GM23338 (cell line): Measurements from ENCODE around the gene HTR3C. TPM values are rescaled to one million over a fixed set of nuclear protein-coding genes. Genes with fewer than 3 reads are reported as not detected.

Experiments used
- ATAC-seq: fragments of 200-7000 bp; cut with Tn5 transposase; 3 replicates; pipeline ENCODE4 v1.9.1; 2020
- DNase-seq: peaks from one replicate; pipeline ENCODE4 v3.0.0-alpha.2; 2015; ENCODE audit warnings: low spot score
- H2AFZ ChIP-seq: fragments of 200-600 bp; sonication (generic); 2 replicates; pipeline ENCODE4 v1.8.0; 2016; ENCODE audit warnings: antibody characterized with exemption, mild to moderate bottlenecking, moderate library complexity
- H3F3A ChIP-seq: fragments of 200-600 bp; sonication (generic); replicated peaks from 2 replicates; pipeline ENCODE4 v1.8.0; 2017; ENCODE audit warnings: antibody characterized with exemption, mixed run types, low read depth
- H3K27ac ChIP-seq: fragments of 200-600 bp; sonication (generic); 2 replicates; pipeline ENCODE4 v1.6.1; 2016; ENCODE audit warnings: low read depth
- H3K27me3 ChIP-seq: fragments of 200-600 bp; sonication (generic); 2 replicates; pipeline ENCODE4 v1.8.0; 2016; ENCODE audit warnings: mild to moderate bottlenecking, mixed run types, moderate library complexity; ENCODE audit not compliant: insufficient read depth
- H3K36me3 ChIP-seq: fragments of 200-600 bp; sonication (generic); 2 replicates; pipeline ENCODE4 v1.8.0; 2016; ENCODE audit warnings: mild to moderate bottlenecking; ENCODE audit not compliant: insufficient read depth
- H3K4me1 ChIP-seq: fragments of 200-600 bp; sonication (generic); 2 replicates; pipeline ENCODE4 v1.8.0; 2016; ENCODE audit warnings: mild to moderate bottlenecking, moderate library complexity; ENCODE audit not compliant: insufficient read depth
- H3K4me2 ChIP-seq: fragments of 200-600 bp; sonication (generic); 2 replicates; pipeline ENCODE4 v1.7.1; 2017; ENCODE audit warnings: mixed run types
- H3K4me3 ChIP-seq: fragments of 200-600 bp; sonication (generic); 2 replicates; pipeline ENCODE4 v1.6.1; 2016; ENCODE audit warnings: mixed run types
- H3K79me2 ChIP-seq: fragments of 200-600 bp; sonication (generic); replicated peaks from 2 replicates; pipeline ENCODE4 v1.8.0; 2017; ENCODE audit warnings: mild to moderate bottlenecking; ENCODE audit not compliant: insufficient read depth
- H3K9me2 ChIP-seq: fragments of 200-600 bp; sonication (generic); 2 replicates; pipeline ENCODE4 v1.8.0; 2017; ENCODE audit not compliant: insufficient read depth
- H4K20me1 ChIP-seq: fragments of 200-600 bp; sonication (generic); replicated peaks from 2 replicates; pipeline ENCODE4 v1.8.0; 2017; ENCODE audit warnings: mild to moderate bottlenecking; ENCODE audit not compliant: insufficient read depth
- H3K27ac Mint-ChIP-seq: 2 replicates; pipeline ENCODE4 v1.8.0; 2020; ENCODE audit warnings: inconsistent platforms, mild to moderate bottlenecking, moderate library complexity, mixed read lengths
- H3K27me3 Mint-ChIP-seq: 3 replicates; pipeline ENCODE4 v1.8.0; 2022; ENCODE audit warnings: low read depth, mild to moderate bottlenecking, moderate library complexity, mixed read lengths, inconsistent platforms; ENCODE audit not compliant: insufficient read depth, poor library complexity
- H3K36me3 Mint-ChIP-seq: 3 replicates; pipeline ENCODE4 v1.8.0; 2021; ENCODE audit warnings: low read depth, mild to moderate bottlenecking, inconsistent platforms, moderate library complexity, mixed read lengths
- H3K4me1 Mint-ChIP-seq: 3 replicates; pipeline ENCODE4 v1.8.0; 2020; ENCODE audit warnings: mild to moderate bottlenecking, inconsistent platforms, mixed read lengths
- H3K4me3 Mint-ChIP-seq: 3 replicates; pipeline ENCODE4 v1.8.0; 2021; ENCODE audit warnings: moderate library complexity, mild to moderate bottlenecking, inconsistent platforms, mixed read lengths
- H3K9me3 Mint-ChIP-seq: 3 replicates; pipeline ENCODE4 v1.8.0; 2020; ENCODE audit warnings: moderate library complexity, mild to moderate bottlenecking, inconsistent platforms, mixed read lengths
- CREB1 ChIP-seq: fragments of 250-450 bp; sonication (Bioruptor Pico); IDR thresholded peaks from 2 replicates; pipeline ENCODE4 v1.5.0; 2020; ENCODE audit warnings: low read depth, mild to moderate bottlenecking, moderate library complexity
- EZH2 ChIP-seq: fragments of 200-600 bp; sonication (generic); IDR thresholded peaks from one replicate; pipeline ENCODE4 v1.8.0; 2017; ENCODE audit warnings: antibody characterized with exemption, mild to moderate bottlenecking, low read depth; ENCODE audit not compliant: unreplicated experiment
- EZH2phosphoT487 ChIP-seq: fragments of 200-600 bp; sonication (generic); IDR thresholded peaks from one replicate; pipeline ENCODE4 v1.8.1; 2018; ENCODE audit warnings: antibody characterized with exemption; ENCODE audit not compliant: unreplicated experiment
- JUNB ChIP-seq: IDR thresholded peaks from one replicate; pipeline ENCODE4 v1.6.1; 2016; ENCODE audit warnings: antibody characterized with exemption; ENCODE audit not compliant: unreplicated experiment
- NANOG ChIP-seq: IDR thresholded peaks from 2 replicates; pipeline ENCODE4 v1.6.1; 2016; ENCODE audit warnings: antibody characterized with exemption, borderline replicate concordance
- POLR2AphosphoS5 ChIP-seq: IDR thresholded peaks from 2 replicates; pipeline ENCODE4 v1.6.1; 2016; ENCODE audit warnings: antibody characterized with exemption, low read depth
- STAT1 ChIP-seq: IDR thresholded peaks from one replicate; pipeline ENCODE4 v1.6.1; 2016; ENCODE audit warnings: antibody characterized with exemption; ENCODE audit not compliant: unreplicated experiment
- ZNF114 ChIP-seq: fragments of 250-450 bp; sonication (Bioruptor Pico); IDR thresholded peaks from 2 replicates; pipeline ENCODE4 v1.5.0; 2020; ENCODE audit warnings: mild to moderate bottlenecking, moderate library complexity
- ZNF331 ChIP-seq: fragments of 250-450 bp; sonication (Bioruptor Pico); IDR thresholded peaks from 2 replicates; pipeline ENCODE4 v1.5.0; 2020; ENCODE audit warnings: low read depth, mild to moderate bottlenecking, moderate library complexity
- polyA plus RNA-seq: library from polyadenylated mRNA; unstranded; fragments of >200 nt; fragmentation: Nextera tagmentation; extraction: Ambion mirVana; gene quantifications from 2 replicates; pipeline ENCODE4 v1.2.1, GENCODE V29; 2016
- total RNA-seq: library from RNA; depleted of rRNA; stranded (reverse); fragments of >200 nt; shearing (Covaris generic); gene quantifications from 2 replicates; pipeline ENCODE4 v1.2.3, GENCODE V29; 2014
- TF ChIP-seq, protein P1 (sequence below), 2 experiments: fragments of 200-600 bp in 1 of 2; sonication (generic) in 1 of 2; conservative IDR thresholded peaks; 2 replicates each; pipeline versions ENCODE4 v1.5.1 to v1.6.1; 2016 to 2017; ENCODE audit warnings: antibody characterized with exemption in 2 of 2, low read depth in 2 of 2, mild to moderate bottlenecking in 2 of 2, moderate library complexity in 1 of 2
- TF ChIP-seq, protein P2 (sequence below): IDR thresholded peaks from one replicate; pipeline ENCODE4 v1.6.1; 2018; ENCODE audit warnings: antibody characterized with exemption; ENCODE audit not compliant: unreplicated experiment
- TF ChIP-seq, protein P3 (sequence below): IDR thresholded peaks from 2 replicates; pipeline ENCODE4 v1.6.1; 2016; ENCODE audit warnings: antibody characterized with exemption
- TF ChIP-seq, protein P4 (sequence below): fragments of 250-450 bp; sonication (Bioruptor Pico); IDR thresholded peaks from 2 replicates; pipeline ENCODE4 v1.5.0; 2020; ENCODE audit warnings: mild to moderate bottlenecking, moderate library complexity

HTR3C gene
- total and polyA plus RNA-seq, 2 experiments from 2014 or later, result not detected

DNA sequence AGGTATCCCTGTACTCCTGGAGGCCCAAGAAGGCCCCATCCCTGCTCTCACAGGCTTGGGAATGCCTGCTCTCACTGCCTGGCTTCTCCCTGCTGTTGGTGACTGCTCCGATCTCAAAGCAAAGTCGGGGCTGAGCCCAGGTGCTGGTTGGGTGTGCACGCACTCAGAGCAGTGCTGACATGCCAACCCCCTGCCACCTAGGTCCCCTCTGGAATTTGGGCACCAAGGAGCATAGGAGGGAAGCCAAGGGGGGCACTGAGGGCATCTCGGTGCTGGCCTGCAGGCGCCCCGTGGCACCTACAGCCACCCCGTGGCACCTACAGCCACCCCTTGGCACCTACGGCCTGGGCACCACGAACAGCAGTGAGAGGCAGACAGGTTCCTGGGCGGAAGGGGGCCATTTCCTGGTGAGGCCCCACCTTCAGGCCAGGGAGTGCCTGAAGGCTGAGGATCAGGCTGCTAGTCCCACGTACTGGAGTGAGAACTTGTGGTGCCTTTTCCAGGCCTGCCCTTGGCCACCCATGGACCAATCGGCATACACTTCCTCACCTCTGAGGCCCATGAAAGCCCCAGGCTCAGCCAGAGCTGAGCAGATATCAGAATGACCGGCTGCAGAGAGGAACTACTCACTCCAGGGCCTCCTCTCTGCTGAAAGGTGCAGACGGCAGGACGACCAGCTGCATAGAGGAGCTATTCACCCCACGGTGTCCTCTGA, 28.4 kb downstream of the HTR3C start (continued):
- TF ChIP-seq EZH2phosphoT487 (no peak), EZH2 (no peak), ZNF114 (CRISPR knock-in tag) (no peak), JUNB (no peak)
- TF ChIP-seq, protein P1, sequence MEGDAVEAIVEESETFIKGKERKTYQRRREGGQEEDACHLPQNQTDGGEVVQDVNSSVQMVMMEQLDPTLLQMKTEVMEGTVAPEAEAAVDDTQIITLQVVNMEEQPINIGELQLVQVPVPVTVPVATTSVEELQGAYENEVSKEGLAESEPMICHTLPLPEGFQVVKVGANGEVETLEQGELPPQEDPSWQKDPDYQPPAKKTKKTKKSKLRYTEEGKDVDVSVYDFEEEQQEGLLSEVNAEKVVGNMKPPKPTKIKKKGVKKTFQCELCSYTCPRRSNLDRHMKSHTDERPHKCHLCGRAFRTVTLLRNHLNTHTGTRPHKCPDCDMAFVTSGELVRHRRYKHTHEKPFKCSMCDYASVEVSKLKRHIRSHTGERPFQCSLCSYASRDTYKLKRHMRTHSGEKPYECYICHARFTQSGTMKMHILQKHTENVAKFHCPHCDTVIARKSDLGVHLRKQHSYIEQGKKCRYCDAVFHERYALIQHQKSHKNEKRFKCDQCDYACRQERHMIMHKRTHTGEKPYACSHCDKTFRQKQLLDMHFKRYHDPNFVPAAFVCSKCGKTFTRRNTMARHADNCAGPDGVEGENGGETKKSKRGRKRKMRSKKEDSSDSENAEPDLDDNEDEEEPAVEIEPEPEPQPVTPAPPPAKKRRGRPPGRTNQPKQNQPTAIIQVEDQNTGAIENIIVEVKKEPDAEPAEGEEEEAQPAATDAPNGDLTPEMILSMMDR (conservative IDR thresholded peaks at IDR 0.05; ENCODE audit: low read depth in 2 of 2), result no peak

DNA sequence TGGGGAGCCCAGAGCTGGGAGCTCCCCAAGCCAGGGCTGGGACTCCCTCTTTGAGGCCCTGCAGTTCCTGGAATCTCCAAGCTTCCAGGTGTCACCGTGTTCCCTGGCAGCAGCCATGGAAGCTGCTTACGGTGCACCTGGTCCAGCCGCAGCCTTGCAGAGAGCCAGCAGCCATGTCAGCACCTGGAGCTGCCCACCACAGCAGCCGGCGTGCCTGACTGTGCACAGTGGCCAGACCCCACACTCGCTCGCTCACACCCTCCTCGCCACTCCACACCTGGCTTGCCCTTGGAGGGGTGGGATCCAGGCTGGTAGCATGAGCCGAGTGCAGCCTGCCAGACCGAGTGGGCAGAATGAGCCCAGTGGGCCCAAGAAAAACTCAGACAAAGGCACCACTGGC, 29.2 kb downstream of the HTR3C start:
- Mint-ChIP-seq H3K4me3 (no peak overlapping the region), H3K4me1 (peaks cover 9% of the 10 kb centered on the region), H3K27me3 (peaks cover 9% of the 10 kb centered on the region), H3K36me3 (no peaks in the 10 kb centered on the region), H3K27ac (no peak overlapping the region), H3K9me3 (peaks cover 3% of the 10 kb centered on the region; the same call in 1 of the 3 replicates)
- ATAC-seq (no peak), DNase-seq (no peak)
- Histone ChIP-seq H3K9me2 (peaks cover 5% of the 10 kb centered on the region; the same call in 1 of the 2 replicates), H3K79me2 (no peaks in the 10 kb centered on the region), H3F3A (no peaks in the 10 kb centered on the region), H3K4me3 (no peak overlapping the region), H2AFZ (no peak overlapping the region), H3K4me2 (no peak overlapping the region), H3K36me3 (no peaks in the 10 kb centered on the region), H3K4me1 (no peaks in the 10 kb centered on the region), H3K27ac (no peak overlapping the region), H4K20me1 (no peaks in the 10 kb centered on the region), H3K27me3 (no peaks in the 10 kb centered on the region)
- TF ChIP-seq, protein P2, sequence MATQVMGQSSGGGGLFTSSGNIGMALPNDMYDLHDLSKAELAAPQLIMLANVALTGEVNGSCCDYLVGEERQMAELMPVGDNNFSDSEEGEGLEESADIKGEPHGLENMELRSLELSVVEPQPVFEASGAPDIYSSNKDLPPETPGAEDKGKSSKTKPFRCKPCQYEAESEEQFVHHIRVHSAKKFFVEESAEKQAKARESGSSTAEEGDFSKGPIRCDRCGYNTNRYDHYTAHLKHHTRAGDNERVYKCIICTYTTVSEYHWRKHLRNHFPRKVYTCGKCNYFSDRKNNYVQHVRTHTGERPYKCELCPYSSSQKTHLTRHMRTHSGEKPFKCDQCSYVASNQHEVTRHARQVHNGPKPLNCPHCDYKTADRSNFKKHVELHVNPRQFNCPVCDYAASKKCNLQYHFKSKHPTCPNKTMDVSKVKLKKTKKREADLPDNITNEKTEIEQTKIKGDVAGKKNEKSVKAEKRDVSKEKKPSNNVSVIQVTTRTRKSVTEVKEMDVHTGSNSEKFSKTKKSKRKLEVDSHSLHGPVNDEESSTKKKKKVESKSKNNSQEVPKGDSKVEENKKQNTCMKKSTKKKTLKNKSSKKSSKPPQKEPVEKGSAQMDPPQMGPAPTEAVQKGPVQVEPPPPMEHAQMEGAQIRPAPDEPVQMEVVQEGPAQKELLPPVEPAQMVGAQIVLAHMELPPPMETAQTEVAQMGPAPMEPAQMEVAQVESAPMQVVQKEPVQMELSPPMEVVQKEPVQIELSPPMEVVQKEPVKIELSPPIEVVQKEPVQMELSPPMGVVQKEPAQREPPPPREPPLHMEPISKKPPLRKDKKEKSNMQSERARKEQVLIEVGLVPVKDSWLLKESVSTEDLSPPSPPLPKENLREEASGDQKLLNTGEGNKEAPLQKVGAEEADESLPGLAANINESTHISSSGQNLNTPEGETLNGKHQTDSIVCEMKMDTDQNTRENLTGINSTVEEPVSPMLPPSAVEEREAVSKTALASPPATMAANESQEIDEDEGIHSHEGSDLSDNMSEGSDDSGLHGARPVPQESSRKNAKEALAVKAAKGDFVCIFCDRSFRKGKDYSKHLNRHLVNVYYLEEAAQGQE, result no peak
- TF ChIP-seq, protein P3, sequence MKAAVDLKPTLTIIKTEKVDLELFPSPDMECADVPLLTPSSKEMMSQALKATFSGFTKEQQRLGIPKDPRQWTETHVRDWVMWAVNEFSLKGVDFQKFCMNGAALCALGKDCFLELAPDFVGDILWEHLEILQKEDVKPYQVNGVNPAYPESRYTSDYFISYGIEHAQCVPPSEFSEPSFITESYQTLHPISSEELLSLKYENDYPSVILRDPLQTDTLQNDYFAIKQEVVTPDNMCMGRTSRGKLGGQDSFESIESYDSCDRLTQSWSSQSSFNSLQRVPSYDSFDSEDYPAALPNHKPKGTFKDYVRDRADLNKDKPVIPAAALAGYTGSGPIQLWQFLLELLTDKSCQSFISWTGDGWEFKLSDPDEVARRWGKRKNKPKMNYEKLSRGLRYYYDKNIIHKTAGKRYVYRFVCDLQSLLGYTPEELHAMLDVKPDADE, result no peak
- TF ChIP-seq POLR2AphosphoS5 (no peak), NANOG (no peak), STAT1 (no peak), ZNF331 (CRISPR knock-in tag) (no peak), EZH2phosphoT487 (no peak), JUNB (no peak), CREB1 (CRISPR knock-in tag) (no peak)
- TF ChIP-seq, protein P4, sequence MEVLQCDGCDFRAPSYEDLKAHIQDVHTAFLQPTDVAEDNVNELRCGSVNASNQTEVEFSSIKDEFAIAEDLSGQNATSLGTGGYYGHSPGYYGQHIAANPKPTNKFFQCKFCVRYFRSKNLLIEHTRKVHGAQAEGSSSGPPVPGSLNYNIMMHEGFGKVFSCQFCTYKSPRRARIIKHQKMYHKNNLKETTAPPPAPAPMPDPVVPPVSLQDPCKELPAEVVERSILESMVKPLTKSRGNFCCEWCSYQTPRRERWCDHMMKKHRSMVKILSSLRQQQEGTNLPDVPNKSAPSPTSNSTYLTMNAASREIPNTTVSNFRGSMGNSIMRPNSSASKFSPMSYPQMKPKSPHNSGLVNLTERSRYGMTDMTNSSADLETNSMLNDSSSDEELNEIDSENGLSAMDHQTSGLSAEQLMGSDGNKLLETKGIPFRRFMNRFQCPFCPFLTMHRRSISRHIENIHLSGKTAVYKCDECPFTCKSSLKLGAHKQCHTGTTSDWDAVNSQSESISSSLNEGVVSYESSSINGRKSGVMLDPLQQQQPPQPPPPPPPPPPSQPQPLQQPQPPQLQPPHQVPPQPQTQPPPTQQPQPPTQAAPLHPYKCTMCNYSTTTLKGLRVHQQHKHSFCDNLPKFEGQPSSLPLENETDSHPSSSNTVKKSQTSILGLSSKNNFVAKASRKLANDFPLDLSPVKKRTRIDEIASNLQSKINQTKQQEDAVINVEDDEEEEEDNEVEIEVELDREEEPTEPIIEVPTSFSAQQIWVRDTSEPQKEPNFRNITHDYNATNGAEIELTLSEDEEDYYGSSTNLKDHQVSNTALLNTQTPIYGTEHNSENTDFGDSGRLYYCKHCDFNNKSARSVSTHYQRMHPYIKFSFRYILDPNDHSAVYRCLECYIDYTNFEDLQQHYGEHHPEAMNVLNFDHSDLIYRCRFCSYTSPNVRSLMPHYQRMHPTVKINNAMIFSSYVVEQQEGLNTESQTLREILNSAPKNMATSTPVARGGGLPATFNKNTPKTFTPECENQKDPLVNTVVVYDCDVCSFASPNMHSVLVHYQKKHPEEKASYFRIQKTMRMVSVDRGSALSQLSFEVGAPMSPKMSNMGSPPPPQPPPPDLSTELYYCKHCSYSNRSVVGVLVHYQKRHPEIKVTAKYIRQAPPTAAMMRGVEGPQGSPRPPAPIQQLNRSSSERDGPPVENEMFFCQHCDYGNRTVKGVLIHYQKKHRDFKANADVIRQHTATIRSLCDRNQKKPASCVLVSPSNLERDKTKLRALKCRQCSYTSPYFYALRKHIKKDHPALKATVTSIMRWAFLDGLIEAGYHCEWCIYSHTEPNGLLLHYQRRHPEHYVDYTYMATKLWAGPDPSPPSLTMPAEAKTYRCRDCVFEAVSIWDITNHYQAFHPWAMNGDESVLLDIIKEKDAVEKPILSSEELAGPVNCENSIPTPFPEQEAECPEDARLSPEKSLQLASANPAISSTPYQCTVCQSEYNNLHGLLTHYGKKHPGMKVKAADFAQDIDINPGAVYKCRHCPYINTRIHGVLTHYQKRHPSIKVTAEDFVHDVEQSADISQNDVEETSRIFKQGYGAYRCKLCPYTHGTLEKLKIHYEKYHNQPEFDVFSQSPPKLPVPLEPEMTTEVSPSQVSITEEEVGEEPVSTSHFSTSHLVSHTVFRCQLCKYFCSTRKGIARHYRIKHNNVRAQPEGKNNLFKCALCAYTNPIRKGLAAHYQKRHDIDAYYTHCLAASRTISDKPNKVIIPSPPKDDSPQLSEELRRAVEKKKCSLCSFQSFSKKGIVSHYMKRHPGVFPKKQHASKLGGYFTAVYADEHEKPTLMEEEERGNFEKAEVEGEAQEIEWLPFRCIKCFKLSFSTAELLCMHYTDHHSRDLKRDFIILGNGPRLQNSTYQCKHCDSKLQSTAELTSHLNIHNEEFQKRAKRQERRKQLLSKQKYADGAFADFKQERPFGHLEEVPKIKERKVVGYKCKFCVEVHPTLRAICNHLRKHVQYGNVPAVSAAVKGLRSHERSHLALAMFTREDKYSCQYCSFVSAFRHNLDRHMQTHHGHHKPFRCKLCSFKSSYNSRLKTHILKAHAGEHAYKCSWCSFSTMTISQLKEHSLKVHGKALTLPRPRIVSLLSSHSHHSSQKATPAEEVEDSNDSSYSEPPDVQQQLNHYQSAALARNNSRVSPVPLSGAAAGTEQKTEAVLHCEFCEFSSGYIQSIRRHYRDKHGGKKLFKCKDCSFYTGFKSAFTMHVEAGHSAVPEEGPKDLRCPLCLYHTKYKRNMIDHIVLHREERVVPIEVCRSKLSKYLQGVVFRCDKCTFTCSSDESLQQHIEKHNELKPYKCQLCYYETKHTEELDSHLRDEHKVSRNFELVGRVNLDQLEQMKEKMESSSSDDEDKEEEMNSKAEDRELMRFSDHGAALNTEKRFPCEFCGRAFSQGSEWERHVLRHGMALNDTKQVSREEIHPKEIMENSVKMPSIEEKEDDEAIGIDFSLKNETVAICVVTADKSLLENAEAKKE (CRISPR knock-in tag), result no peak
